Liver (tissue), 9 donors: ENCODE measurements around the gene GCH1. TPM values are rescaled to one million over a fixed set of nuclear protein-coding genes. Genes with fewer than 3 reads are reported as not detected.

Experiments
- DNase-seq: peaks from one replicate; pipeline ENCODE4 v3.0.0-alpha.2; 2017; ENCODE audit warnings: low spot score
- H3K27ac ChIP-seq, 2 donors: one replicate each; pipeline ENCODE4 v1.7.0; 2013; ENCODE audit warnings: inconsistent platforms in 2 of 2, low read length in 2 of 2, control low read depth in 1 of 2, low read depth in 1 of 2, mild to moderate bottlenecking in 1 of 2
- H3K27me3 ChIP-seq, 4 donors: one replicate each; pipeline versions ENCODE4 v1.6.1 to v1.7.0; 2013; ENCODE audit warnings: low read length in 3 of 4, inconsistent platforms in 1 of 4, mild to moderate bottlenecking in 1 of 4, moderate library complexity in 1 of 4; ENCODE audit not compliant: control insufficient read depth in 4 of 4, insufficient read depth in 4 of 4
- H3K36me3 ChIP-seq, 4 donors: one replicate each; pipeline versions ENCODE4 v1.6.1 to v1.7.0; 2013; ENCODE audit warnings: low read length in 3 of 4, mild to moderate bottlenecking in 3 of 4, low read depth in 1 of 4, moderate library complexity in 1 of 4; ENCODE audit not compliant: control insufficient read depth in 4 of 4, insufficient read depth in 3 of 4
- H3K4me1 ChIP-seq, 4 donors: one replicate each; pipeline versions ENCODE4 v1.6.1 to v1.7.0; 2013; ENCODE audit warnings: low read length in 3 of 4, mild to moderate bottlenecking in 3 of 4, moderate library complexity in 1 of 4; ENCODE audit not compliant: control insufficient read depth in 4 of 4, insufficient read depth in 4 of 4
- H3K4me3 ChIP-seq, 3 donors: one replicate each; pipeline versions ENCODE4 v1.6.1 to v1.7.0; 2013; ENCODE audit warnings: low read length in 3 of 3, control low read depth in 1 of 3, low read depth in 1 of 3, mild to moderate bottlenecking in 1 of 3
- H3K9ac ChIP-seq, 2 donors: one replicate each; pipeline ENCODE4 v1.7.0; 2013; ENCODE audit warnings: low read length in 2 of 2, mild to moderate bottlenecking in 2 of 2, moderate library complexity in 2 of 2, control low read depth in 1 of 2, low read depth in 1 of 2
- H3K9me3 ChIP-seq, 4 donors: one replicate each; pipeline versions ENCODE4 v1.6.1 to v1.7.0; 2013; ENCODE audit warnings: low read length in 3 of 4; ENCODE audit not compliant: control insufficient read depth in 4 of 4
- EGR1 ChIP-seq, 2 donors: IDR thresholded peaks; 2 replicates each; pipeline ENCODE4 v1.6.1; 2016 to 2018; ENCODE audit warnings: antibody characterized with exemption in 2 of 2, low read depth in 2 of 2
- FOXA1 ChIP-seq: IDR thresholded peaks from 2 replicates; pipeline ENCODE4 v1.6.1; 2016; ENCODE audit warnings: antibody characterized with exemption
- FOXA2 ChIP-seq: IDR thresholded peaks from 2 replicates; pipeline ENCODE4 v1.6.1; 2016; ENCODE audit warnings: antibody characterized with exemption
- GABPA ChIP-seq, 2 donors: IDR thresholded peaks in 1 of 2; conservative IDR thresholded peaks in 1 of 2; 2 replicates each; pipeline ENCODE4 v1.6.1; 2016; ENCODE audit warnings: antibody characterized with exemption in 2 of 2, mild to moderate bottlenecking in 1 of 2, moderate library complexity in 1 of 2
- HNF4A ChIP-seq, 2 donors: conservative IDR thresholded peaks; 2 replicates each; pipeline ENCODE4 v1.6.1; 2016; ENCODE audit warnings: antibody characterized with exemption in 2 of 2, mild to moderate bottlenecking in 2 of 2
- HNF4G ChIP-seq: IDR thresholded peaks from 2 replicates; pipeline ENCODE4 v1.6.1; 2016; ENCODE audit warnings: antibody characterized with exemption
- JUND ChIP-seq, 2 donors: IDR thresholded peaks; 2 replicates each; pipeline ENCODE4 v1.6.1; 2016; ENCODE audit warnings: antibody characterized with exemption in 2 of 2
- MAX ChIP-seq: IDR thresholded peaks from 2 replicates; pipeline ENCODE4 v1.6.1; 2016; ENCODE audit warnings: antibody characterized with exemption
- NR2F2 ChIP-seq: IDR thresholded peaks from 2 replicates; pipeline ENCODE4 v1.6.1; 2016; ENCODE audit warnings: antibody characterized with exemption
- RXRA ChIP-seq, 2 donors: IDR thresholded peaks; 2 replicates each; pipeline ENCODE4 v1.6.1; 2017 to 2018; ENCODE audit warnings: antibody characterized with exemption in 2 of 2, mild to moderate bottlenecking in 1 of 2
- SP1 ChIP-seq: IDR thresholded peaks from 2 replicates; pipeline ENCODE4 v1.6.1; 2018; ENCODE audit warnings: antibody characterized with exemption, mild to moderate bottlenecking
- YY1 ChIP-seq: IDR thresholded peaks from 2 replicates; pipeline ENCODE4 v1.6.1; 2016; ENCODE audit warnings: antibody characterized with exemption, mild to moderate bottlenecking
- ZBTB33 ChIP-seq: IDR thresholded peaks from 2 replicates; pipeline ENCODE4 v1.6.1; 2016; ENCODE audit warnings: antibody characterized with exemption
- WGBS: extraction: QIAGEN DNeasy Blood & Tissue Kit; methylation state at CpG from one replicate; pipeline ENCODE4 v1.1.7; 2013; 5-methylcytosine and 5-hydroxymethylcytosine counted together
- polyA plus RNA-seq, 2 donors: library from polyadenylated mRNA; stranded (reverse) in 1 of 2; unstranded in 1 of 2; fragments of 200-250 nt in 1 of 2; fragments of >200 nt in 1 of 2; fragmentation: Nextera tagmentation in 1 of 2; extraction: Ambion mirVana in 1 of 2; gene quantifications; one replicate each; pipeline versions ENCODE4 v1.2.1 to v1.2.3, GENCODE V29; 2013 to 2015
- total RNA-seq, 2 donors: library from RNA; depleted of rRNA; stranded (reverse); fragments of >200 nt; gene quantifications; one replicate each; pipeline ENCODE4 v1.2.3, GENCODE V29; 2014
- TF ChIP-seq, protein P1 (sequence below): IDR thresholded peaks from 2 replicates; pipeline ENCODE4 v1.6.1; 2016; ENCODE audit warnings: antibody characterized with exemption, mild to moderate bottlenecking
- TF ChIP-seq, protein P2 (sequence below): fragments of 150-350 bp; IDR thresholded peaks from 2 replicates; pipeline ENCODE4 v1.5.1; 2017; ENCODE audit warnings: improper control_type of control experiment, low read depth, low read length; ENCODE audit not compliant: missing input control
- TF ChIP-seq, protein P3 (sequence below): IDR thresholded peaks from 2 replicates; pipeline ENCODE4 v1.6.1; 2016; ENCODE audit warnings: antibody characterized with exemption
- donor health status: healthy.
- donor health status: healthy.
- donor health status: healthy.
- donor health status: healthy.
- donor health status: healthy.

Gene GCH1
- total and polyA plus RNA-seq, 4 donors, result 19.7 to 60.0 (median 37.0) TPM

- TF ChIP-seq, protein P1, sequence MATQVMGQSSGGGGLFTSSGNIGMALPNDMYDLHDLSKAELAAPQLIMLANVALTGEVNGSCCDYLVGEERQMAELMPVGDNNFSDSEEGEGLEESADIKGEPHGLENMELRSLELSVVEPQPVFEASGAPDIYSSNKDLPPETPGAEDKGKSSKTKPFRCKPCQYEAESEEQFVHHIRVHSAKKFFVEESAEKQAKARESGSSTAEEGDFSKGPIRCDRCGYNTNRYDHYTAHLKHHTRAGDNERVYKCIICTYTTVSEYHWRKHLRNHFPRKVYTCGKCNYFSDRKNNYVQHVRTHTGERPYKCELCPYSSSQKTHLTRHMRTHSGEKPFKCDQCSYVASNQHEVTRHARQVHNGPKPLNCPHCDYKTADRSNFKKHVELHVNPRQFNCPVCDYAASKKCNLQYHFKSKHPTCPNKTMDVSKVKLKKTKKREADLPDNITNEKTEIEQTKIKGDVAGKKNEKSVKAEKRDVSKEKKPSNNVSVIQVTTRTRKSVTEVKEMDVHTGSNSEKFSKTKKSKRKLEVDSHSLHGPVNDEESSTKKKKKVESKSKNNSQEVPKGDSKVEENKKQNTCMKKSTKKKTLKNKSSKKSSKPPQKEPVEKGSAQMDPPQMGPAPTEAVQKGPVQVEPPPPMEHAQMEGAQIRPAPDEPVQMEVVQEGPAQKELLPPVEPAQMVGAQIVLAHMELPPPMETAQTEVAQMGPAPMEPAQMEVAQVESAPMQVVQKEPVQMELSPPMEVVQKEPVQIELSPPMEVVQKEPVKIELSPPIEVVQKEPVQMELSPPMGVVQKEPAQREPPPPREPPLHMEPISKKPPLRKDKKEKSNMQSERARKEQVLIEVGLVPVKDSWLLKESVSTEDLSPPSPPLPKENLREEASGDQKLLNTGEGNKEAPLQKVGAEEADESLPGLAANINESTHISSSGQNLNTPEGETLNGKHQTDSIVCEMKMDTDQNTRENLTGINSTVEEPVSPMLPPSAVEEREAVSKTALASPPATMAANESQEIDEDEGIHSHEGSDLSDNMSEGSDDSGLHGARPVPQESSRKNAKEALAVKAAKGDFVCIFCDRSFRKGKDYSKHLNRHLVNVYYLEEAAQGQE, result no peak
- peak; percentile 93 to 97 for TF ChIP-seq RXRA (IDR thresholded peaks at IDR 0.05)
Observed at GRCh38 chr14:54944737-54945391, 42.2 kb upstream of the GCH1 start (continued).

- TF ChIP-seq HNF4A (conservative IDR thresholded peaks at IDR 0.05) (no peak), YY1 (no peak), JUND (IDR thresholded peaks at IDR 0.05) (no peak)
- TF ChIP-seq, protein P2, sequence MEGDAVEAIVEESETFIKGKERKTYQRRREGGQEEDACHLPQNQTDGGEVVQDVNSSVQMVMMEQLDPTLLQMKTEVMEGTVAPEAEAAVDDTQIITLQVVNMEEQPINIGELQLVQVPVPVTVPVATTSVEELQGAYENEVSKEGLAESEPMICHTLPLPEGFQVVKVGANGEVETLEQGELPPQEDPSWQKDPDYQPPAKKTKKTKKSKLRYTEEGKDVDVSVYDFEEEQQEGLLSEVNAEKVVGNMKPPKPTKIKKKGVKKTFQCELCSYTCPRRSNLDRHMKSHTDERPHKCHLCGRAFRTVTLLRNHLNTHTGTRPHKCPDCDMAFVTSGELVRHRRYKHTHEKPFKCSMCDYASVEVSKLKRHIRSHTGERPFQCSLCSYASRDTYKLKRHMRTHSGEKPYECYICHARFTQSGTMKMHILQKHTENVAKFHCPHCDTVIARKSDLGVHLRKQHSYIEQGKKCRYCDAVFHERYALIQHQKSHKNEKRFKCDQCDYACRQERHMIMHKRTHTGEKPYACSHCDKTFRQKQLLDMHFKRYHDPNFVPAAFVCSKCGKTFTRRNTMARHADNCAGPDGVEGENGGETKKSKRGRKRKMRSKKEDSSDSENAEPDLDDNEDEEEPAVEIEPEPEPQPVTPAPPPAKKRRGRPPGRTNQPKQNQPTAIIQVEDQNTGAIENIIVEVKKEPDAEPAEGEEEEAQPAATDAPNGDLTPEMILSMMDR, result no peak
- no peaks in the 10 kb centered on the region for H3K27me3 ChIP-seq
- H3K27ac ChIP-seq, result no peak overlapping the region
- no peak overlapping the region for H3K4me3 ChIP-seq
- no peak overlapping the region for H3K9ac ChIP-seq
- no peaks in the 10 kb centered on the region for H3K9me3 ChIP-seq
- H3K4me1 ChIP-seq, result peaks cover 0 to 8% (median 3%) of the 10 kb centered on the region in 4 donors
- WGBS, result 87% methylated on average over 4 of the region's 4 CpGs
- no peak for DNase-seq
- H3K36me3 ChIP-seq, result no peaks in the 10 kb centered on the region
Observed at GRCh38 chr14:54942913-54943312, 40.3 kb upstream of the GCH1 start.

DNA sequence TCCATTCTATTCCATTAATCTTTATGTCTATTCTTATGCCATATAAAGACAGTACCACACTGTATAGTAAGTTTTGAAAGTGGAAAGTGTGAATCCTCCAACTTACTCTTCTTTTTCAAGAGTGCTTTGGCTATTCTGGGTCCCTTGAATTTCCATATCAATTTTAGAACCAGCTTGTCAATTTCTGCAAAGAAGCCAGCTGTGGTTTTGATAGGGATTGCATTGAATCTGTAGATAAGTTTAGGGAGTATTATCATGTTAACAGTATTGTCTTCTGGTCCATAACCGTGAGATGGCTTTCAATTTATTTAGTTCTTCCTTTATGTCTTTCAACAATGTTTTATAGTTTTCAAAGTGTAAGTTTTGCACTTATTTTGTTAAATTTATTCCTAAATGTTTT lies 34.2 kb upstream of the GCH1 start:
- Histone ChIP-seq H3K36me3 (no peaks in the 10 kb centered on the region), H3K4me1 (no peaks in the 10 kb centered on the region), H3K9ac (no peak overlapping the region), H3K27ac (no peak overlapping the region), H3K4me3 (no peak overlapping the region), H3K27me3 (no peaks in the 10 kb centered on the region), H3K9me3 (no peaks in the 10 kb centered on the region)
- 99% methylated on average over 1 of the region's 1 CpG for WGBS
- DNase-seq, result no peak
- TF ChIP-seq, protein P2, result no peak
- TF ChIP-seq HNF4A (conservative IDR thresholded peaks at IDR 0.05), result no peak
- TF ChIP-seq SP1, result no peak
- TF ChIP-seq FOXA1, result no peak
- TF ChIP-seq GABPA (IDR thresholded peaks at IDR 0.05 in 1 of 2, conservative IDR thresholded peaks at IDR 0.05 in 1 of 2), result no peak
- no peak for TF ChIP-seq FOXA2
- no peak for TF ChIP-seq ZBTB33
- no peak for TF ChIP-seq JUND (IDR thresholded peaks at IDR 0.05)
- TF ChIP-seq HNF4G, result no peak
- TF ChIP-seq, protein P3, sequence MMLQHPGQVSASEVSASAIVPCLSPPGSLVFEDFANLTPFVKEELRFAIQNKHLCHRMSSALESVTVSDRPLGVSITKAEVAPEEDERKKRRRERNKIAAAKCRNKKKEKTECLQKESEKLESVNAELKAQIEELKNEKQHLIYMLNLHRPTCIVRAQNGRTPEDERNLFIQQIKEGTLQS, result no peak
- TF ChIP-seq MAX, result no peak
- no peak for TF ChIP-seq NR2F2
- TF ChIP-seq, protein P1, result no peak
- no peak for TF ChIP-seq EGR1 (IDR thresholded peaks at IDR 0.05; ENCODE audit: low read depth in 2 of 2)
